LNCaP clone FGC (cell line): ENCODE results near the gene CA7.

Experiments
- DNase-seq: peaks from one replicate; pipeline ENCODE4 v3.0.0-alpha.2; 2011; ENCODE audit warnings: low read depth
- H3K4me3 ChIP-seq: 2 replicates; pipeline ENCODE4 v1.5.1; 2011; ENCODE audit warnings: mild to moderate bottlenecking, low read depth, low read length, control low read depth
- TF ChIP-seq, protein P1 (sequence below): IDR thresholded peaks from 2 replicates; pipeline ENCODE4 v1.5.1; 2012; ENCODE audit warnings: mild to moderate bottlenecking; ENCODE audit not compliant: control insufficient read depth, insufficient read depth; ENCODE audit errors: extremely low read depth

CA7 gene

DNA sequence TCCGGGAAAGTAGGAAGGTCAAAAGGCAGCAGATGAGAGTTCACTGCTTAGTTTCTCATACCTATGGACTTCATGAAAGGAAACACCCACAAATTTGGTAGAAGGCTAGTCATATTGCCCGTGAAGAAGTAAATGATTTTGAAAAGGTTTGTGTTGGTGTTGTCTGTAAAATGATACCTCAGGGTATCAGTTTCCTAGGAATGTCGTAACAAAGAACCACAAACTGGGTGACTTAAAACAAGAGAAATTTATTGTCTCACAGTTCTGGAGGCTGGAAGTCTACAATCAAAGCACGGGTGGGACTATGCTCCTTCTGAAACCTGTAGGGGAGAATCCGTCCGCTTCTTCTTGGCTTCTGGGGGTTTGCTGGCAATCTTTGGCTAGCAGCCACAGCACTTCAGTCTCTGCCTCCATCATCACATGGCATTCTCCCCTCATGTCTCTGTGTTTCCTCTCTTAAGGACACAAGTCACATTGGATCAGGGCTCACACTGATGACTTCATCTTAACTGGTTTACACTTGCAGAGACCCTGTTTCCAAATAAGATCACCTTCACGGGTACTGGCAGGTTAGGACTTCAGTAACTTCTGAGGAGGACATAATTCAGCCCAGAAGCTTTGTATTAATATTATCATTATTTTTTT is 11.4 kb upstream of the CA7 start:
- no peak overlapping the region for H3K4me3 ChIP-seq
- TF ChIP-seq, protein P1, sequence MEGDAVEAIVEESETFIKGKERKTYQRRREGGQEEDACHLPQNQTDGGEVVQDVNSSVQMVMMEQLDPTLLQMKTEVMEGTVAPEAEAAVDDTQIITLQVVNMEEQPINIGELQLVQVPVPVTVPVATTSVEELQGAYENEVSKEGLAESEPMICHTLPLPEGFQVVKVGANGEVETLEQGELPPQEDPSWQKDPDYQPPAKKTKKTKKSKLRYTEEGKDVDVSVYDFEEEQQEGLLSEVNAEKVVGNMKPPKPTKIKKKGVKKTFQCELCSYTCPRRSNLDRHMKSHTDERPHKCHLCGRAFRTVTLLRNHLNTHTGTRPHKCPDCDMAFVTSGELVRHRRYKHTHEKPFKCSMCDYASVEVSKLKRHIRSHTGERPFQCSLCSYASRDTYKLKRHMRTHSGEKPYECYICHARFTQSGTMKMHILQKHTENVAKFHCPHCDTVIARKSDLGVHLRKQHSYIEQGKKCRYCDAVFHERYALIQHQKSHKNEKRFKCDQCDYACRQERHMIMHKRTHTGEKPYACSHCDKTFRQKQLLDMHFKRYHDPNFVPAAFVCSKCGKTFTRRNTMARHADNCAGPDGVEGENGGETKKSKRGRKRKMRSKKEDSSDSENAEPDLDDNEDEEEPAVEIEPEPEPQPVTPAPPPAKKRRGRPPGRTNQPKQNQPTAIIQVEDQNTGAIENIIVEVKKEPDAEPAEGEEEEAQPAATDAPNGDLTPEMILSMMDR: no peak
- no peak for DNase-seq

DNA sequence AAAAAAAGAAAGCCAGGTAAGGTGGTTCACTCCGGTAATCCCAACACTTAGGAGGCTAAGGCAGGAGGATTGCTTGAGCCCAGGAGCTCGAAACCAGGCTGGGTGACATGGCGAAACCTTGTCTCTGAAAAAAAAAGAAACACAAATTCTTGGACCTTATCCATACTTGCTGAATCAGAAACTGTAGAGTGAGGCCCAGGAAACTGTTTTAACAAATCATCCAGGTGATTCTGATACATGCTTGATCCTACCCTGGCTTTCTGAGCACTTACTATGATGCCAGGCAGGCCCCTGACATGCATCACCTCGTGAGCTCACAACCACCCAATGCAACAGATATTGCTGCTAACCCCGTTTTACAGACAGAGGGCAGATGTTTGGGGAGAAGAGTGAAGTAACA is 9.5 kb upstream of the CA7 start:
- TF ChIP-seq, protein P1: no peak
- DNase-seq: no peak
- no peak overlapping the region for H3K4me3 ChIP-seq

DNA sequence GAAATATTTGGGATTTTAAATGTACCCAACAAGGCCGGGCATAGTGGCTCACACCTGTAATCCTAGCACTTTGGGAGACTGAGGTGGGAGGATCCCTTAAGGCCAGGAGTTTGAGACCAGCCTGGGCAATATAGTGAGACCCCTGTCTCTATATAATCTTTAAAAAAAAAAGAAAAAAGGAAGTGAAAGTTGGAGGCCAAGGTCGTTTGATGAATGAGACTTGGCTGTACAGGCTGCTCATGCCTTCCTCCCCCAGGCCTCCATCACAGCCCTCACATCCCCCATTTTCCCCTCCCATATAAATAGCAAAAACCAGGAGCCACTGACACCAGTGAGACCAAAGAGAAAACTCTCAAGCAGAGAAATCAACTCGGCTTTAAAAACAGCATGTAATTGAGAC is 3.3 kb upstream of the CA7 start:
- no peak overlapping the region for H3K4me3 ChIP-seq
- no peak for DNase-seq
- TF ChIP-seq, protein P1: no peak

DNA sequence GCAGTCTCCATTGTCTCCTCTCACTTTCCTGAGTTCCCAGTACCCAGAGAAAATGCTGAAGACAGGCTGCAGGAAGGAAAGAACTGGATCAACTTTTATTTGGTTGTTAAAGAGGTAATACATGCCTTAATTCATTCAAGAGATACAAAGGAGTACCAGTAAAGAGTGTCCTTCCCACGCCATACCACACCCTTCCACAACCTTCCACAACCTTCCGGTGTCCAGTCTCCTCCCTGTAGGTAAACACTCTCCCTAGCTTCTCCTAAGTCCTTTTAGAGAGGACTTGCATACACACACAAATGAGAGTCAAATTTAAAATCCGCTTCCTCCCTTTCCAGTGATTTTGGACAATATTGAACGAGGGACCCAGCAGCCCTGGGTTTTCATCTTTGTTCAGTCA is 2.8 kb upstream of the CA7 start:
- no peak for DNase-seq
- TF ChIP-seq, protein P1: no peak
- H3K4me3 ChIP-seq: no peak overlapping the region

DNA sequence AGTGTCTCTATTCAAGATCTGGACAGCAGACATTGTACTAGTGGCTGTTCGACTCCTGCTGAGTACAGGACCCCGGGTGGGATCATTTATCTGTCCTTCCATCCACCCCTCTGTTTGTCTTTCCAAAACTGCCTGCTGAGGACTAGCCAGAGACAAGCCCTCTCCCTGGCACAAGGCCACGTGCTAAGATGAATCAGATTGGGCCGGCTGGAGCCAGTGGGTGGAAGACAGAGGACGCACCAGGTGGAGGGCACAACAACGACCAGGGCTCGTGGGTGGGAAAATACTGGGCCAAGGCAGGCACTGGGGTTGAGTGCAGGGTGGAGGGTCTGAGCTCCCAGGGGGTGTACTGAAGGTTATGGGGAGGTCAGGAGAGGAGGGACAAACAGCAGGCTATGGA is 1.4 kb upstream of the CA7 start:
- no peak for DNase-seq
- H3K4me3 ChIP-seq: no peak overlapping the region
- TF ChIP-seq, protein P1: no peak

DNA sequence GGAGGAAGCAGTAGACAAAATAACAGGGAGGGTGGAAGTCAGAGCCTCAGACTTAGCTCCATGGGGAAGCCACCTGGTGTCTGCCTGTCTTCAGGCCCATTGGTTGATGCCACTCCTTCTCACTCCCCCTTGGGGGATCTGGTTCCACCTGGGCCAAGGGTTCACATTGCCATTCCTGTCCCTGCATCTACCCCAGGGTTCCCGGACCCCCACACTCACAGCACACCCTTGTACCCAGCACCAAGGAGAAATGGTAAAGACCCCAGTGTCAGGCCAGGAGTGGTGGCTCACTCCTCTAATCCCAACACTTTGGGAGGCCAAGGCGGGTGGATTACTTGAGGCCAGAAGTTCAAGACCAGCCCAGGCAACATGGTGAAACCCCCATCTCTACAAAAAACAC is 1.0 kb upstream of the CA7 start:
- no peak overlapping the region for H3K4me3 ChIP-seq
- TF ChIP-seq, protein P1: no peak
- no peak for DNase-seq

DNA sequence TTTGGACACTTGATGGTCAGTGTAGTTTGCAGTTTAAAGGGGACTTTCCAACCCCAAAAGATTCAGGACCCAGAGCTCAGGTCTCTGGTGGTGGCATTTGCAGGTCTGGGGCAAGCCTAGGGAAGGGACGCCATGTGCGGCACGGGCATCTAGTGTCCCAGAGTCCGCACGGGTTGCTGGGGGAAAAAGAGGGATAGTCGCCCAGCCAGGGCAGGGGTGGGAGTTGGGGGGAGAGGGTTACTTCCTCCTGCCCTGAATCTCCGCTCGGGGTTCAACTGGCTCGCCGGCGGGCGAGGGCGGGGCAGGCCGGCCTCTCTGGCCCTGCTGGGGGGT is 239 bp upstream of the CA7 start:
- DNase-seq: no peak
- TF ChIP-seq, protein P1: no peak
- no peak overlapping the region for H3K4me3 ChIP-seq
